ENCODE measurements around the gene NUP50.

NUP50 gene

DNA sequence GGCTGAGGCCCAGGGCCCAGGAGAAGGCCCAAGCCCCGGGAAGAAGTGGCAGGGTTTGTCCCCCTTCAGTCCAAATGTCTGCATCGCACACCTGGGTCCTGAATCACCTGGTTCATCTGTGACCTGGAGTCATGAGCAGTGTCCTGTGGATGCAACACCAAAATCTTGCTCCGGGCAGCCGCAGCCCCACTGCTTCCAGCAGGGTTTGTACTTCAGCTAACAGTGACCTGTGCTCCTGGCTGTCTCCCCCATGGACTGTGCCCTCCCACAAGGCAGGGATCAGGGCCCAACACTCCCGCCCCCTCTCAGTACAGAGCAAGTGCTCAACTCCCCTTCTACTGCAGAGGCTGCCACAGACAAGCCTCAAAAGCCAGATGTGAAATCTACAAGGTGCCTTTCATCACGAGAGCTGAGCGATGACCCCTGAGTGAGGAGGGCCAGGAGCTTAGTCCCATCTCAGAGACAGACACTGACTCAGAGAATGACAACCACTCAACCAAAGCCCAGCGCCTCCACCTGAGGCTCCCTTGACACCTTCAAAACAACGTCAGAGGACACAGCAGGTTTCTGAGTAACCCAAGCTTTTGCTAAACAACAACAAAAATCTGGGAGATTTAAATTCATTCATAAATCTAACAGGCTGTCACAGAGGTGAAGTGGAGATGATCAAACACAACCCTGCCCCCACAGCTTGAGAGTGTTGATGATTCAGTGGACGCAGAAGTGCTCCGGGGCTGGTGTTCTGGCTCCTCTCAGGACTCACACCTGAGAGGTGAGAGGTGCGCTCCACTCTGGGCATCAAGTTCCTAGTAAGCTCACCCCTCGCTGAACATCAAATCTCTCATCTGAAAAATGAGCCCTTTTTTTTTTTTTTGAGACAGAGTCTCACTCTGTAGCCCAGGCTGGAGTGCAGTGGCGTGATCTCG, 73.6 kb downstream of the NUP50 start:
- TF ChIP-seq, protein P1, sequence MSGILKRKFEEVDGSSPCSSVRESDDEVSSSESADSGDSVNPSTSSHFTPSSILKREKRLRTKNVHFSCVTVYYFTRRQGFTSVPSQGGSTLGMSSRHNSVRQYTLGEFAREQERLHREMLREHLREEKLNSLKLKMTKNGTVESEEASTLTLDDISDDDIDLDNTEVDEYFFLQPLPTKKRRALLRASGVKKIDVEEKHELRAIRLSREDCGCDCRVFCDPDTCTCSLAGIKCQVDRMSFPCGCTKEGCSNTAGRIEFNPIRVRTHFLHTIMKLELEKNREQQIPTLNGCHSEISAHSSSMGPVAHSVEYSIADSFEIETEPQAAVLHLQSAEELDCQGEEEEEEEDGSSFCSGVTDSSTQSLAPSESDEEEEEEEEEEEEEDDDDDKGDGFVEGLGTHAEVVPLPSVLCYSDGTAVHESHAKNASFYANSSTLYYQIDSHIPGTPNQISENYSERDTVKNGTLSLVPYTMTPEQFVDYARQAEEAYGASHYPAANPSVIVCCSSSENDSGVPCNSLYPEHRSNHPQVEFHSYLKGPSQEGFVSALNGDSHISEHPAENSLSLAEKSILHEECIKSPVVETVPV (CRISPR knock-in tag; IDR thresholded peaks at IDR 0.05): no peak
- no peak for TF ChIP-seq ARNTL (CRISPR knock-in tag; IDR thresholded peaks at IDR 0.05; ENCODE audit: borderline replicate concordance, low read depth)
- ATAC-seq: no peak
